GM19438 (cell line): ENCODE data around the gene CDH7.

ENCODE experiments used
- ATAC-seq: cut with Tn5 transposase; IDR thresholded peaks from one replicate; pipeline ENCODE4 v1.9.1; 2021; ENCODE audit warnings: low read depth; ENCODE audit not compliant: unreplicated experiment

CDH7 gene

GRCh38 chr18:65750389-65751154, at the start of gene CDH7:
Gene CDH7, plus strand, starts transcription at chr18:65751012. Its CDS starts 11,831 bp downstream, at chr18:65762843.
- ATAC-seq = no peak

GRCh38 chr18:65704046-65704445, 46.8 kb upstream of the CDH7 start:
- ATAC-seq = no peak

GRCh38 chr18:65706646-65707045, 44.2 kb upstream of the CDH7 start:
- no peak for ATAC-seq

DNA sequence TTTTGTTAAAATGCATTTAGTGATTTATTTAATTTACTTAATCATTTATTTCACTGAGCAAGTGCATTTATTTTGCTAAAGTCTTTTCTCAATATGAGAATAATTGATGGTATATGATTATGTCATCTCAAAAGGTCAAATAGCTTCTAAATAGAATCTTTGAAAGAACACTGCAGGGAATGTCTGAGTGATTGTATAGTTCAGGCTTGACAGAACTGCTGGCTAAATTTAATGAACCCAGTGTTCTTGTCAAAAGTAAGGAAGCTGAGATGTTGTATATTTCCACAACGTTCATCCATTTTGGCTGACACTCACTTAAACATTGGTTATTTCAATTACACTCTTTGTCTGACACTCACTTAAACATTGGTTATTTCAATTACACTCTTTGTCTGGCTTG, 39.3 kb upstream of the CDH7 start:
- ATAC-seq = no peak

GRCh38 chr18:65721619-65722018, 29.2 kb upstream of the CDH7 start:
- ATAC-seq = no peak

GRCh38 chr18:65725251-65726050, 25.4 kb upstream of the CDH7 start:
- no peak for ATAC-seq

DNA sequence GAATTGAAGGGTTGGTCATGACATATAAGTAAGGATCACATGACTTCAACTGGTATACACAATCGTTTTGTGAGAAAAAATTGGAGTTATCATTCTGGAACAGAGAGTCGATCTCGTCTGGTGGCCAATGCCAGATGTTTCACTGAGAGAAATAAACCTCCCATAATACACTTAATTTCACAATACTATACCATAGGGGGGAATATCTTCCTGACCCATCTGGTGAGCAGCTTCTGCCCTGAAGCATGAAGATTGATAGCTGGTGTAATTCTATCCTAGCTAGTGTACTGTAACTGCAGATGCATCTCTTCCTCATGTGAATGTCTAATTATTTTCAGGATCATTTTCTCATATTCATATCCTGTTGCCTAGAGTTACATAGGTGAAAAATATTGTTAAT, 15.7 kb upstream of the CDH7 start:
- no peak for ATAC-seq

DNA sequence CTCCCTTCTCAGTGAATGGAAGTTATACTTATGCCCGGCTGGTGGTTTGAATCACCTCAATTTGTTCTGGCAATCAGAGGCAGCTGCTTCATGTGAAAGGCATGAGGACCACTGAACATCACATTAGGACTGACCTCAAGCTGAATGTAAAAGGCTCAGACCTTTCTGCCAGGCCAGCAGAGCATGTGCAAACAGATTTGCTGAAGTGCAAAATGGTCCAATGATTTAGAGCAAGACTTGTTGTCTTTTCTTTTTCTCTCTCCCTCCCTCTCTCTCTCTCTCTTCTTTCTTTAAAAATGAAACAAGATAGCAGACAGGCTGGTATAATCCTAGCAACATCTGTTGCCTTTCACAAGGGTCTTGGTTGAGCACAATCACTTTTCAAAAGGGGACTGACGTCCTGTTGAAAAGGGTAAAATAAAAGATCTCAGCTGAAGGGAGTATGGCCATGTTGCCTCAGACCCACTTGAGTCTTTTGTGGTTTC, 13.3 kb upstream of the CDH7 start:
- ATAC-seq = no peak

GRCh38 chr18:65746936-65747335, 3.9 kb upstream of the CDH7 start:
- no peak for ATAC-seq

DNA sequence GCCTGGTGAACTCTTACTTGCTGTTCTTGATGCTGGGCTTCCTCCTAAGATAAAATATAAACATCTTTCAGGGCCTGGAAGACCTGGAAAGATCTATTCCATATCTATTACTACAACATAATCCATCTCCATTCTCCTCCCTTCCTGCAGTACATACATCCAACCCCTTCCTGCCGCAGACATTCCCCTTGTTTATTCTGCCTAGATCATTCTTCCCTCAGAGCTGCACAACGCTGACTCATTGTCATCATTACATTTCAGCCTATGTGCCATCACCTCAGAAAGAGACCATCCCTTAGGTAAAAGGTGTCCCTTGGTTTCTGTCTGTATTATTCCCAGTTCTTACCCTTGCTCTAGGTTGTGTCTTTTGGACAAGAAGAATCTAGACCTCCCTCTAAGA, 2.5 kb upstream of the CDH7 start:
- no peak for ATAC-seq

GRCh38 chr18:65749841-65750240, 971 bp upstream of the CDH7 start:
- no peak for ATAC-seq

DNA sequence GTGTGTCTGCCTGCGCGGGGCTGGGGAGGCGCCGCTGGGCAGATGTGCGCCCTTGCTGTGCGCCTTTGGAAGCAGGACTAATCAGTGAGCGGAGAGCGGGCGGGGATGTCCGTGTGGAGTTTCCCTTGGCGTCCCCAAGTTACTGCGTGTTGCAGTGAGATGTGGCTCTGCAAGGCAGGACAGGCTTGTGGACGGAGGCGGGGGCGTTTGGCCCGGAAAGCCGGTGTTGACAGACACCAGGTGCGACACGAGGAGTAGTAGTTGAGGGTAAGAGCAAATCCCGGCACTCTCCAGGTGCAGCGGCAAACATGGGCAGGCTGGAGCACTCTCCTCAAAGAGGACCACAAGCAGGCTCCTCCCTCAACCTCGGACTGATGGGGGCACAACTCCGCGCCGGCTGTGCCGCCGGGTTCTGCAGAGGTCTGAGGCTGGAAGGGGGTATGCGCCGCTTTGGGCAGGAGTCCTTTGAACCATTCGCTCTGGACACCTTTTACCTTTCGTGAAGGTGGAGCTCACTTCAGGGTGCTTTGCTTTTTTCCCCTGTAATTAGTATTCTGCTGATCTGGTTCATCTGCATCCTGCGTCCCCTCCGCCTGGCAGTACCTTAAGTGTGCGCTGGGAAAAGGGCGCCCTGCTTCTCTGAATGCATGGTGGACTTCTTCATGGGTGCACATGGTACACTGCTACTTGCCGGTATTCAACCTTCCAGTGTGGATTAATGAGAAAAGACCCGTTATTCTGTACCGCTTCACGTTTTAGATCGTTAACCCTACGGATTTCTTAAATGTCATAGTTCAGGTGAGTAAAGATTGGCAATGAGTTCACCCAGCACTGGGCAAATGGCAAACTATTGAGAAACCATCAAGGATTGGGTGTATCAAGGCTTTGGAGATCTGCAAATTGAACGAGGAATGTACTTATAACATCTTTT, 608 bp downstream of the CDH7 start:
- ATAC-seq = no peak

DNA sequence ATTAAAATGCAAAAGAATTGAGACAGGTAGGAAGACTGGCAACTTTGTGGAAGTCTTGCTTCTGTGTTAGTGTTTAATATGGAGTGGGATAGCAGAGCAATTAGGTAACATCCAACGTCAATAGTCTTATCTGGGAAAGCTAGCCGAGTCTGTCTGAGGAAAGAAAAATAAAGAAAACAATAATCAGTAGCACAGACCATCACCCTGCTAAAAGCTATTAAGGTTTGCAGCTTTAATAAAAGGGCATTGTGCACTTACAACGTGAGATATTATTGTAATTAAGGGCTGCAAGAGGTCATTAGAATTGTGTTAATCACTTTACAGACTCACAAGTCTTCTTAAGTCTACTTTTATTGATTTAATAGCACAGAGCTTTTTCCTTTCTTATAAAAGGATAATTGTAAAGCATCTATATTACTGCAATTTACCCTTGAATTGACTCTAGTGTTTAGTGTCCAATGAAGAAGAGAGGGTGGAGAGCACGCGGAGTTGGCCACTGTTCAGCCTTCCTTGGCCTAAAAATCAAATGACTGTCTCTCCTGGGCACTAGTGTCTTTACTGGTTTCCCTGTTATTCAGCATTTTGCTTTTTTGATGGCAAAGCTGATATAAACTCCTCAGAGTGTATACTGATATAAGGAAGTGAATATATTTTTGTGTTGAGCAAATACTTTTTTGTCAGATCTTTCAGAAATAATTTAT, 2.0 kb downstream of the CDH7 start:
- ATAC-seq = no peak

DNA sequence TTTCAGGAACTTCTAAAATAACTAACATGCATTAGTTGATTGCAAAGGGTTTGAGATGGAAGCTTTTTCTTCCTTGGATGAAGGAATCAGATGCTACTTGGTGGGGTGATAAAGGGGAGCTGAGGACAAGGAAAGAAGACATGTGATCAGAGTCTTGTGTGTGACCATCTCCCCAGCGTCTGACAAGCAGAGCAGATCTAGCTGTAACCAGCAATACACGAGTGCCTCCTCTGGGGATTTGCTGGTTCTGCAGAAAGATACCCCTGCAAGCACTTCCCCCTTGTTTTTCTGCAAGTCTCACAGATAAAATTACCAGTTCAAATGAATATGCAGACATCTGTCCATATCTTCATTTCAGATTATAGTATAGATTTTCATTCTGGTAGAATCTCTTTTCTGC, 2.7 kb downstream of the CDH7 start:
- ATAC-seq = peak; percentile 53

- no peak for ATAC-seq
These were observed 3.3 kb downstream of the CDH7 start for GRCh38 chr18:65754121-65754520.

DNA sequence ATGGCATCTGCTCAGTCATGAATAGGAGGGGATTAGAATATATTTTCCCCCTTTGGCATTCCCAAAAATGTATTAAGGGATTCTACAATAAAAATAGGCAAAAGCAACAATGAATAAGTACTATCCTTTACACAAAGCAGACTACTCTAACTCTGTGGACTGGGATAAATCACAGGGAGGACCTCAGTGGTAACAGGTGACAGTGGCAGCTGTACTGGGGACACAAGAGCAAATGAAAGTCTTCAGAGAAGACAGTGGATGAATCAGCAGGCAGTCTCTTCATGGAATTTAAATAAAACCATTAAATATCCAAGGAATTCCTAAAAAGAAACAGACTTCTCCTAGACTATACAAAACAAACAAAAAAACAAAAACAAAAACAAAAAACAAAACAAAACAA, 4.8 kb downstream of the CDH7 start:
- ATAC-seq = no peak

- no peak for ATAC-seq
These were observed 9.6 kb downstream of the CDH7 start for GRCh38 chr18:65760457-65760856.

DNA sequence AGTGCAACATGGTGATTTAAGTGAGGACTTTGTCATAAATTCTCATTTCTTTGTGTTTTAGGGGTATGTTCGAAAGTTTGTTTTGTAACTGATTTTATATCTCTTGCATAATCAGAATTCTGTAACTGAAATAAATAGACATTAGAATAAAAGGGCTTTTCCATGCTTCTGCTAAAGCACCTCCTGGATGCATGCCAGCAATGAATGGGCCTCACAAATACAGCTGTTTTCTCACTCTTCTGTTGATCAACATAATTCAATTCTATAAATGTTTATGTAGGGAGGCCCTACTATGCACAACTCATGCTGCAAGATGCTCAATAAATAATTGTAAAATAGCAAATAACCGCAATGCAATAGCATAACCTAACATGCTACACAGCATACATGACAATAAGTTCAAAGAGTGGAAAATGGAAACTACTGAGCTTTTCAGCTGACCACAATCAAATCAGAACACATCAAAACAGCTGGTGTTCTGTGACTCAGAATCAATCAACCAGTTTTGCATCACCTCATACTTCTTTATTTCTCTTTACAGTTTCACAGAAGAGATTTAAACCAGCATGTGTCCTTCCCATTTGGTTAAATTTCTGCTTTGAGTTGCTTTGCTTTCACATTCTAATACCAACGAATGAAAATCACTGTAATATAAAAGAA, 11.0 kb downstream of the CDH7 start:
- no peak for ATAC-seq

DNA sequence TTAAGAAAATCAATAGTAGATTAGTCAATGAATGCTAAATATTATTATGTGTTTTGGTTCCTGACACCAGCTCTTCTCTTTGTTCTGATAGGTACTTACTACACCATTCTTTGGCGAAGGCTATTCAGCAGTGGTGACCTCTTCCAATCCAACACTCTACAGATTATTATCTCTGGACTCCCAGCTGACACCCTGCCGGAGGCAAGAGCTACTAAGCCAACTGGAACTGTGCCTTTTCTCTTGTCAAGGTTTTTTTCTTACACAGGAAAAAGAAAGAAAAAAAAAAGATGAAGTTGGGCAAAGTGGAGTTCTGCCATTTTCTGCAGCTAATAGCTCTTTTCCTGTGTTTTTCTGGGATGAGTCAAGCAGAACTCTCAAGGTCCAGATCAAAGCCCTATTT, 11.7 kb downstream of the CDH7 start:
- no peak for ATAC-seq

DNA sequence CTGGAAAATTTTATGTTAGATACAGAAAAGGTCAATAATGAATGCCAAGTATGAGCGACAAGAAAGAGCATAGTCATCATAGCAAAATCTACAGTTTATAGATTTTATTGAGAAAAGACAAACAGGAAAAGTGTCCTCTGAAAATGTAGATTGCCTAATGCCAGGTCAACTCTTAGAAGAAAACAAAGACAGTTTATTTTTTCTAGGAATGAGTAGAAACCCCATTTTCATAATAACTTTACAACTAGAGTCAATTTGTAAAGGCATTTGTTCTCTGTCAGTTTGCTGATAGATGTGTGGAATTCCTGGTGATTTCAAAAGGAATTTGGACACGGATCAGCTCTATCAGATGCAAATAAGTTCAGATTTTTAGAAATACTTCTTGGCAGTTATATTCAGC, 16.6 kb downstream of the CDH7 start:
- ATAC-seq = no peak
